Panc1 (cell line): ENCODE measurements around the gene HSPA12A. TPM values are rescaled to one million over a fixed set of nuclear protein-coding genes. Genes with fewer than 3 reads are reported as not detected.

Experiments
- ATAC-seq: fragments of 200-7000 bp; cut with Tn5 transposase; 2 replicates; pipeline ENCODE4 v1.9.1; 2020; ENCODE audit warnings: mild to moderate bottlenecking, moderate library complexity
- BruUV-seq: library from RNA; stranded (reverse); fragments of 400-500 nt; replicated peaks from 2 replicates; lab custom pipeline; 2021; lab: Mats Ljungman, UMichigan
- CTCF ChIA-PET: fragments of 300-600 bp; sonication (Branson Sonifier 250); formaldehyde crosslinking; loops from one replicate; lab custom pipeline; 2022; ENCODE audit warnings: antibody characterized with exemption; lab: Charles Lee
- POLR2A ChIA-PET: fragments of 300-600 bp; sonication (Branson Sonifier 250); formaldehyde crosslinking; loops from one replicate; lab custom pipeline; 2022; ENCODE audit warnings: antibody characterized with exemption; lab: Charles Lee
- DNase-seq: peaks from one replicate; pipeline ENCODE4 v3.0.0-alpha.2; 2010; ENCODE audit warnings: low read depth, low spot score
- H3K27ac ChIP-seq: 2 replicates; pipeline ENCODE4 v1.5.1; 2011; ENCODE audit warnings: mild to moderate bottlenecking, low read length, inconsistent platforms
- H3K27me3 ChIP-seq: fragments of 200-500 bp; sonication (Bioruptor generic); 2 replicates; pipeline ENCODE4 v1.6.0; 2014; ENCODE audit warnings: low read length, inconsistent platforms; ENCODE audit not compliant: control insufficient read depth, insufficient read depth
- H3K36me3 ChIP-seq: fragments of 200-500 bp; sonication (Bioruptor generic); 2 replicates; pipeline ENCODE4 v1.5.1; 2014; ENCODE audit warnings: inconsistent platforms, mild to moderate bottlenecking, low read length, moderate library complexity; ENCODE audit not compliant: control insufficient read depth, insufficient read depth
- H3K4me1 ChIP-seq: 2 replicates; pipeline ENCODE4 v1.5.1; 2011; ENCODE audit warnings: inconsistent platforms, mild to moderate bottlenecking, low read length, moderate library complexity; ENCODE audit not compliant: control insufficient read depth, insufficient read depth
- H3K4me3 ChIP-seq, 2 experiments: 2 replicates each; pipeline ENCODE4 v1.5.1; 2011 to 2012; ENCODE audit warnings: low read depth in 2 of 2, low read length in 2 of 2, mild to moderate bottlenecking in 2 of 2, inconsistent platforms in 1 of 2, moderate library complexity in 1 of 2
- H3K9me3 ChIP-seq: fragments of 200-500 bp; sonication (Bioruptor generic); 2 replicates; pipeline ENCODE4 v1.5.1; 2014; ENCODE audit warnings: low read depth, mild to moderate bottlenecking, inconsistent platforms, low read length, moderate library complexity; ENCODE audit not compliant: control insufficient read depth, insufficient read depth
- POLR2AphosphoS5 ChIP-seq: IDR thresholded peaks from 2 replicates; pipeline ENCODE4 v1.6.1; 2012; ENCODE audit warnings: mild to moderate bottlenecking, low read depth, low read length, moderate library complexity
- SIN3A ChIP-seq: IDR thresholded peaks from 2 replicates; pipeline ENCODE4 v1.6.1; 2012; ENCODE audit warnings: low read depth, mild to moderate bottlenecking, low read length, moderate library complexity, borderline replicate concordance; ENCODE audit not compliant: insufficient read depth
- TCF7L2 ChIP-seq: IDR thresholded peaks from 2 replicates; pipeline ENCODE4 v1.6.1; 2011; ENCODE audit warnings: mild to moderate bottlenecking, low read depth, low read length, inconsistent platforms
- in situ Hi-C: cut with HindIII; loops from 2 replicates; pipeline ENCODE4 v1.10.0; 2016; ENCODE audit warnings: low sequenced_read_pairs, low pct_unique_long_range_greater_than_20kb
- intact Hi-C: fragments of 100-400 bp; cut with micrococcal nuclease; formaldehyde crosslinking; loops from one replicate; pipeline ENCODE4 v1.10.0; 2022; ENCODE audit not compliant: unreplicated experiment
- total RNA-seq: library from RNA; stranded (reverse); gene quantifications from one replicate; pipeline ENCODE4 v1.2.1, GENCODE V29; 2021; ENCODE audit not compliant: unreplicated experiment
- TF ChIP-seq, protein P1 (sequence below): fragments of 450-650 bp; IDR thresholded peaks from 2 replicates; pipeline ENCODE4 v1.5.1; 2017; ENCODE audit warnings: mild to moderate bottlenecking
- TF ChIP-seq, protein P2 (sequence below), 2 experiments: IDR thresholded peaks; 2 replicates each; pipeline ENCODE4 v1.6.1; 2011 to 2012; ENCODE audit warnings: low read depth in 2 of 2, control low read depth in 1 of 2, low read length in 1 of 2, mild to moderate bottlenecking in 1 of 2, moderate library complexity in 1 of 2; ENCODE audit not compliant: insufficient read depth in 1 of 2

The HSPA12A gene
- total RNA-seq, 1 experiment from 2014 or later = 7.7 TPM

DNA sequence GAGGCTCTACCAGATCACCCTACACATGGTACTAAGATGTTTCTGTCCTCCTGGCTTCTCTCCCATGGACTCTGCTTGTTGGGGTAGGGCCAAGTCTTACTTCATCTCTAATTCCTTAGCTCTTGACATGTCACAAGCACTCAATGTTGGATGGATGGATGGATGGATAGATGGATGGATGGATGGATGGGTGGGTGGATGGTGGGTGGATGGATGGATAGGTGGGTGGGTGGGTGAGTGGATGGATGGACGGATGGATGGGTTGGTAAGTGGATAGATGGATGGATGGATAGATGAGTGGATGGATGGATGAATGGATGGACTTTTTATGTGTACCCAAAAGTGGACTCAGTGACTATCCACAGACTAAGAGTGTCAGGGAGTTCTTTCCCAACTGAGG lies 28.5 kb downstream of the HSPA12A start:
- no peak for ATAC-seq
- Histone ChIP-seq H3K4me3 (no peak overlapping the region), H3K27me3 (no peaks in the 10 kb centered on the region; the same call in 1 of the 2 replicates), H3K4me1 (no peaks in the 10 kb centered on the region), H3K36me3 (no peaks in the 10 kb centered on the region), H3K27ac (no peak overlapping the region), H3K9me3 (no peaks in the 10 kb centered on the region)
- intact Hi-C loops = no loop called here
- ChIA-PET POLR2A (no interaction called here), CTCF (no interaction called here)
- no peak for DNase-seq
- no TSS peak for BruUV-seq
- TF ChIP-seq, protein P1, sequence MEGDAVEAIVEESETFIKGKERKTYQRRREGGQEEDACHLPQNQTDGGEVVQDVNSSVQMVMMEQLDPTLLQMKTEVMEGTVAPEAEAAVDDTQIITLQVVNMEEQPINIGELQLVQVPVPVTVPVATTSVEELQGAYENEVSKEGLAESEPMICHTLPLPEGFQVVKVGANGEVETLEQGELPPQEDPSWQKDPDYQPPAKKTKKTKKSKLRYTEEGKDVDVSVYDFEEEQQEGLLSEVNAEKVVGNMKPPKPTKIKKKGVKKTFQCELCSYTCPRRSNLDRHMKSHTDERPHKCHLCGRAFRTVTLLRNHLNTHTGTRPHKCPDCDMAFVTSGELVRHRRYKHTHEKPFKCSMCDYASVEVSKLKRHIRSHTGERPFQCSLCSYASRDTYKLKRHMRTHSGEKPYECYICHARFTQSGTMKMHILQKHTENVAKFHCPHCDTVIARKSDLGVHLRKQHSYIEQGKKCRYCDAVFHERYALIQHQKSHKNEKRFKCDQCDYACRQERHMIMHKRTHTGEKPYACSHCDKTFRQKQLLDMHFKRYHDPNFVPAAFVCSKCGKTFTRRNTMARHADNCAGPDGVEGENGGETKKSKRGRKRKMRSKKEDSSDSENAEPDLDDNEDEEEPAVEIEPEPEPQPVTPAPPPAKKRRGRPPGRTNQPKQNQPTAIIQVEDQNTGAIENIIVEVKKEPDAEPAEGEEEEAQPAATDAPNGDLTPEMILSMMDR = no peak
- TF ChIP-seq TCF7L2 (no peak), POLR2AphosphoS5 (no peak), SIN3A (no peak)
- TF ChIP-seq, protein P2, sequence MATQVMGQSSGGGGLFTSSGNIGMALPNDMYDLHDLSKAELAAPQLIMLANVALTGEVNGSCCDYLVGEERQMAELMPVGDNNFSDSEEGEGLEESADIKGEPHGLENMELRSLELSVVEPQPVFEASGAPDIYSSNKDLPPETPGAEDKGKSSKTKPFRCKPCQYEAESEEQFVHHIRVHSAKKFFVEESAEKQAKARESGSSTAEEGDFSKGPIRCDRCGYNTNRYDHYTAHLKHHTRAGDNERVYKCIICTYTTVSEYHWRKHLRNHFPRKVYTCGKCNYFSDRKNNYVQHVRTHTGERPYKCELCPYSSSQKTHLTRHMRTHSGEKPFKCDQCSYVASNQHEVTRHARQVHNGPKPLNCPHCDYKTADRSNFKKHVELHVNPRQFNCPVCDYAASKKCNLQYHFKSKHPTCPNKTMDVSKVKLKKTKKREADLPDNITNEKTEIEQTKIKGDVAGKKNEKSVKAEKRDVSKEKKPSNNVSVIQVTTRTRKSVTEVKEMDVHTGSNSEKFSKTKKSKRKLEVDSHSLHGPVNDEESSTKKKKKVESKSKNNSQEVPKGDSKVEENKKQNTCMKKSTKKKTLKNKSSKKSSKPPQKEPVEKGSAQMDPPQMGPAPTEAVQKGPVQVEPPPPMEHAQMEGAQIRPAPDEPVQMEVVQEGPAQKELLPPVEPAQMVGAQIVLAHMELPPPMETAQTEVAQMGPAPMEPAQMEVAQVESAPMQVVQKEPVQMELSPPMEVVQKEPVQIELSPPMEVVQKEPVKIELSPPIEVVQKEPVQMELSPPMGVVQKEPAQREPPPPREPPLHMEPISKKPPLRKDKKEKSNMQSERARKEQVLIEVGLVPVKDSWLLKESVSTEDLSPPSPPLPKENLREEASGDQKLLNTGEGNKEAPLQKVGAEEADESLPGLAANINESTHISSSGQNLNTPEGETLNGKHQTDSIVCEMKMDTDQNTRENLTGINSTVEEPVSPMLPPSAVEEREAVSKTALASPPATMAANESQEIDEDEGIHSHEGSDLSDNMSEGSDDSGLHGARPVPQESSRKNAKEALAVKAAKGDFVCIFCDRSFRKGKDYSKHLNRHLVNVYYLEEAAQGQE (IDR thresholded peaks at IDR 0.05; ENCODE audit: insufficient read depth in 1 of 2, low read depth in 2 of 2, low read length in 1 of 2) = no peak
- in situ Hi-C loops = no loop called here

DNA sequence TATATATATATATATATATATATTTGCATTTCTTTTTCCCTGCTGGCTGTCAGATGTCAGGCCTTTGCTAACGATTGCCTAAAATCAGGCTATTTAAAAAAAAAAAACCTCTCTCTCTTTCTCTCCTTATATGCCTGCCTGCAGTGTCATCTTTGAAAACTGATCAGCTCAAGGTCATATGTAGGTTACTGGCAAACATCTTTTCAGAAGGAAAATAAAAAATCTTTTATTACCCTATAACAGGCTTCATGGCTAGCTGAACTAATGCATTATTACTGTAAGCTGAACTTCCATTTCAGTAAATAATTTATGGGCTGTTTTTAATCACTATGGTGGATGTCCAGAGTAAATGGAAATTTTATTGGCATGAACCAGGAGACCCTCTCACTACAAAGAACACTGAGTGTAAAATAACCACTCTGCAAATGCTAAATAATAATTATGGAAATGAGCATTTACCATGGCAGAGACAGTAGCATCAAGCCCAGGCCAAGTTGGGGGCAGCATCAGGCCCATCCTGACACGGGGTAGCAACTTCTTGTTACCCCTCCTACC lies 29.3 kb downstream of the HSPA12A start:
- Histone ChIP-seq H3K4me1 (no peaks in the 10 kb centered on the region), H3K27ac (no peak overlapping the region), H3K4me3 (no peak overlapping the region), H3K9me3 (no peaks in the 10 kb centered on the region), H3K27me3 (no peaks in the 10 kb centered on the region), H3K36me3 (no peaks in the 10 kb centered on the region)
- BruUV-seq = no TSS peak
- DNase-seq (no peak), ATAC-seq (no peak)
- in situ Hi-C loops = no loop called here
- TF ChIP-seq, protein P1 = no peak
- ChIA-PET CTCF (no interaction called here), POLR2A (no interaction called here)
- intact Hi-C loops = no loop called here
